ENCODE measurements around the gene ZNF335.
A peak's percentile ranks its signal among the peaks of the same experiment; 100 is the strongest.

The ZNF335 gene, protein sequence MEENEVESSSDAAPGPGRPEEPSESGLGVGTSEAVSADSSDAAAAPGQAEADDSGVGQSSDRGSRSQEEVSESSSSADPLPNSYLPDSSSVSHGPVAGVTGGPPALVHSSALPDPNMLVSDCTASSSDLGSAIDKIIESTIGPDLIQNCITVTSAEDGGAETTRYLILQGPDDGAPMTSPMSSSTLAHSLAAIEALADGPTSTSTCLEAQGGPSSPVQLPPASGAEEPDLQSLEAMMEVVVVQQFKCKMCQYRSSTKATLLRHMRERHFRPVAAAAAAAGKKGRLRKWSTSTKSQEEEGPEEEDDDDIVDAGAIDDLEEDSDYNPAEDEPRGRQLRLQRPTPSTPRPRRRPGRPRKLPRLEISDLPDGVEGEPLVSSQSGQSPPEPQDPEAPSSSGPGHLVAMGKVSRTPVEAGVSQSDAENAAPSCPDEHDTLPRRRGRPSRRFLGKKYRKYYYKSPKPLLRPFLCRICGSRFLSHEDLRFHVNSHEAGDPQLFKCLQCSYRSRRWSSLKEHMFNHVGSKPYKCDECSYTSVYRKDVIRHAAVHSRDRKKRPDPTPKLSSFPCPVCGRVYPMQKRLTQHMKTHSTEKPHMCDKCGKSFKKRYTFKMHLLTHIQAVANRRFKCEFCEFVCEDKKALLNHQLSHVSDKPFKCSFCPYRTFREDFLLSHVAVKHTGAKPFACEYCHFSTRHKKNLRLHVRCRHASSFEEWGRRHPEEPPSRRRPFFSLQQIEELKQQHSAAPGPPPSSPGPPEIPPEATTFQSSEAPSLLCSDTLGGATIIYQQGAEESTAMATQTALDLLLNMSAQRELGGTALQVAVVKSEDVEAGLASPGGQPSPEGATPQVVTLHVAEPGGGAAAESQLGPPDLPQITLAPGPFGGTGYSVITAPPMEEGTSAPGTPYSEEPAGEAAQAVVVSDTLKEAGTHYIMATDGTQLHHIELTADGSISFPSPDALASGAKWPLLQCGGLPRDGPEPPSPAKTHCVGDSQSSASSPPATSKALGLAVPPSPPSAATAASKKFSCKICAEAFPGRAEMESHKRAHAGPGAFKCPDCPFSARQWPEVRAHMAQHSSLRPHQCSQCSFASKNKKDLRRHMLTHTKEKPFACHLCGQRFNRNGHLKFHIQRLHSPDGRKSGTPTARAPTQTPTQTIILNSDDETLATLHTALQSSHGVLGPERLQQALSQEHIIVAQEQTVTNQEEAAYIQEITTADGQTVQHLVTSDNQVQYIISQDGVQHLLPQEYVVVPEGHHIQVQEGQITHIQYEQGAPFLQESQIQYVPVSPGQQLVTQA (N-terminal part only)

GRCh38 chr20:45971675-45972499 is at the start of gene ZNF335:
Gene ZNF335 (minus strand): TSS chr20:45972203. CDS start chr20:45971410, 793 bp downstream.
- peak; percentile 95 for DNase-seq

DNA sequence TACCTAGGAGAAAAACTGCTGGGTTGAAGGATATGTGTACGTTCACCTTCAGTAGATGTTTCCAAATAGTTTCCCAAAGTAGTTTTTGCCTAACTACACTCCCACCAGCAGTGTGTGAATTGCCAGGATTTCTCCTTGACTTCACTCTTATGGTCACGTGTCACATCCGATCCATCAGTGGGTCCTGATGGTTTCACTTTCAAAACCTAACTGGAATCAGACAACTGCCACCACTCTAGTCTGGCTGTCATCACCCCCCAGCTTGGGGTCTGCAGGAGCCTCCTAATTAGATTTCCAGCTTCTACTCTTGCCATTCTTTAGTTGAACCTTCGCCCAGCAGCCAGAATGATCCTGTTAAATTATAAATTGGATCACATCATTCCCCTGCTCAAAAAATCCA is 48.6 kb upstream of the ZNF335 start:
- no peak for DNase-seq

DNA sequence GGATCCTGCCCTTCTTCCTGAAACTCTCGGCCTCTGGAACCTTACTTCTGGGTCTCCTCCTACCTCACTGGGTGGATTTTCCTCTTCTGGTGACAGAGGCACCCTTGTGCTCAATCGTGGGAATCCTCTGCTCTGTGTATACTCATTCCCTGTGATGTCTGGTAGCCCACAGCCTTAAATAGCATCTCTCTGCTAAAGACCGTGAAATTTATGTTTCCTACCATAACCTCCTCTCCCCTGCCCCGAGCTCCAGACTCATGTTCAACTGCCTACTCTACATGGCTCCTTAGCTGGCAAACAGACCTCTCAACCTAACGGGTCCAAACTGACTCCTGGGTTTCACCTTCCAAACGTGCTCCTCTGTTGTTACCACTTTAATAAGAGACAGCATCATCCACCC is 46.6 kb upstream of the ZNF335 start:
- no peak for DNase-seq

- DNase-seq, result no peak
These were observed 46.1 kb upstream of the ZNF335 start for GRCh38 chr20:46018112-46018511.

DNA sequence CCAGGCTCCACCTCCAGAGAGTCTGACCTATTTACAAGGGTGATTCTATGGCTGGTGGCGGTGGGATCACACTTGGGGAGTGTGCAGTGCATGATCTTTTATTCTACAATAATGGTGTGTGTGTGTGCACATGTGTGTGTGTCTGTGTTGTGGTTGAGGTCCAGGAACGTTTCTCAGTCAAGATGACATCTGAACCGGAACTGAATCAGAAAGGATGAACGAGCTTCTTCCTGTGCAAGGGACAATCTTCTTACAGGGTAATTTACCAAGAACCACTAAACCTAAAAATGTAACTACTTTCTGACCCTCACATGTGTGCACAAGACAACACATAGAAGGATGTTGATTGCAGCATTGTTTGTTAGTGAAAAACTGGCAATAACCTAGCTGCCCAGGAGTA is 45.3 kb upstream of the ZNF335 start:
- DNase-seq, result no peak

GRCh38 chr20:46014517-46015396 is 42.8 kb upstream of the ZNF335 start:
- DNase-seq, result no peak

DNA sequence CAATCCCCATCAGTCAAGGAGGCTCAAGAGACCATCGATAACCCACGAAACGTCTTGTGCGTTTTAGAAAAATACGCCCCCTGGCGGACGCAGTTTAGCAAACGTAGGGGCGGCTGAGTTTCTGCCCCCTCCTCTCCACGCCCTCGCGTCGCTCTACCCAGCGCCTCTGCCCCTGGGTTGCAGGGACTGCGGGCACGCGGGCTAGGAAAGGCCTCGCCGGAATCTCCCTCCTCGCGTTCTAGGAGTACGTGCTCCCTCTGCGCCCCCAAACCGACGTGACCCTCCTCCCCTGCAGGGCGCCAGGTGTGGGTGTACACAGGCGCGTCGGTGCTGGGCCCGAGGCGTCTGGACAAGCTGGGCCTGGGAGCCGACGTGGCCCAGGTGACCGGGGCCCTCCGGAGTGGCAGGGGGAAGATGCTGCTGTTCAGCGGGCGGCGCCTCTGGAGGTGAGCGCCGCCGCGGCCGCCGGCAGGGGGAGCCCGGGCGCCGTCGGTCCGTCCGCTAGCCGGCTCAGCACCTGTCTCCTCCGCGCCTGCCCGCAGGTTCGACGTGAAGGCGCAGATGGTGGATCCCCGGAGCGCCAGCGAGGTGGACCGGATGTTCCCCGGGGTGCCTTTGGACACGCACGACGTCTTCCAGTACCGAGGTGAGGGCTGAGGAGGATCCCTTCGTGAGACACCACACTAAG is 42.0 kb upstream of the ZNF335 start:
- DNase-seq, result peak; percentile 75

- DNase-seq, result no peak
These were observed 41.4 kb upstream of the ZNF335 start for GRCh38 chr20:46013322-46013828.

DNA sequence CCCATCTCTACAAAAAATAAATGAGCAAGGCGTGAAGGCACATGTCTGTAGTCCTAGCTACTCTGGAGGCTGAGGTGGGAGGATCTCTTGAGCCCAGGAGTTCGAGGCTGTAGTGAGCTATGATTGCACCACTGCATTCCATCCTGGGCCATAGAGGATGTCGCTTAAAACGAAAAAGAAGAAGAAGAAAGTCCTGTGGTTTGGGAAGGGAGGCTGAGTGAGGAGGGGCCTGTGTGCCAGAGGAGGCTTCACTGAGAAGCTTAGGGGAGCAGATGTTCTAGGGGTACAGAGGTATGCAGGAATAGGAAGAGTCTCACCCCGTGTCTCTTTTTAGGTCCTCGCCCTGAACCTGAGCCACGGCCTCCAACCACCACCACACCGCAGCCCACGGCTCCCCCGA is 40.9 kb upstream of the ZNF335 start:
- DNase-seq, result no peak

- DNase-seq, result peak; percentile 51
These were observed 39.9 kb upstream of the ZNF335 start for GRCh38 chr20:46011631-46012482.

- DNase-seq, result peak; percentile 68
These were observed 38.7 kb upstream of the ZNF335 start for GRCh38 chr20:46010491-46011391.

- no peak for DNase-seq
These were observed 37.8 kb upstream of the ZNF335 start for GRCh38 chr20:46009816-46010215.

DNA sequence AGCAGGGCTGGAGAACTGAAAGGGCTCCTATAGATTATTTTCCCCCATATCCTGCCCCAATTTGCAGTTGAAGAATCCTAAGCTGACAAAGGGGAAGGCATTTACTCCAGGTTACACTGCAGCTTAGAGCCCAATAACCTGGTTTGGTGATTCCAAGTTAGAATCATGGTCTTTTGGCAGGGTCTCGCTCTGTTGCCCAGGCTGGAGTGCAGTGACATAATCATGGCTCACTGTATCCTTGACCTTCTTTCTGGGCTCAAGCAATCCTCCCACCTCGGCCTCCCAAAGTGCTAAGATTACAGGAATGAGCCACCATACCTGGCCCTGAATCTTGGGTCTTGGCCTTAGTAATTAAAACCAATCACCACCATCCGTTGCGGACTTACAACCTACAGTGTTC is 35.7 kb upstream of the ZNF335 start:
- no peak for DNase-seq

DNA sequence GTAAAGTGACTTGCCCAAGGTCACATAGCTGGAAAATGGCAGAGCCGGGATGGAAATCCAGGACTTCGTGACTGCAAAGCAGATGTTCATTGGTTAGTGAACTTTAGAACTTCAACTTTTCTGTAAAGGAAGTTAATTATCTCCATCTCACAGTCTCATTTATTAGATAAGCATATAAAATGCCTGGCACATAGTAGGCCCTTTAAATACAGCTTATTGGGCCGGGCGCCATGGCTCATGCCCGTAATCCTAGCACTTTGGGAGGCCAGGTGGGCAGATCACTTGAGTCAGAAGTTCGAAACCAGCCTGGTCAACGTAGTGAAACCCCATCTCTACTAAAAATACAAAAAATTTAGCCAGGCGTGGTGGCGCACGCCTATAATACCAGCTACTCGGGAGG is 35.0 kb upstream of the ZNF335 start:
- no peak for DNase-seq

DNA sequence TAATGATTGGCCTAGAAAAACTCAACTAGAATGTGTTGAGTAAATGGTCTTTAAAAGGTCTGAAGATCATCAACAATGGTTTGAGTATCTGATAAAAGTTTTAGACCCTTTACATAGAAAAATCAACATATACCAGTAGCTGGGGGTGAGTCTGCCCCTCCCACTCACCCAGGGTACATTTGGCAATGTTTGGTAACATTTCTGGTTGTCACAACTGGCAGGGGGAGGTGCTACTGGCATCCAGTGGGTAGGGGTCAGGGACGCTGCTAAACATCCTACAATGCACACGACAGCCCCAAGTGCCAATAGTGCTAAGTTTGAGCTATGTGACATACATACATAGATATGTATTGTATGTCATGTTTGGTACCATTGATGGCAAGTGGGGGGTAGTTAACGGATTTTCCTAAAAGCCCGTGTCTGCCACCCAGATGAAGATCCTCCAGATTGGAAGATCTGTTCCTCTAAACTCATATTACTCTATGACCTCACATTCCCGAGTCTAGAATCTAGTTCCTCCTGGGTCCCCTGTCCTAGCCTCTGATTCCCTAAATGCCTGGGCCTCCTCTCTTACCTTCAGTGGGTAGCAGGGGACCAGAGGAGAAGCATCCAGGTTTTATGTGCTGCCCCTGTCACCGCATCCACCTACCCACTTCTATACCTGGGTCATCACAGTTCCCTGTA is 34.2 kb upstream of the ZNF335 start:
- DNase-seq, result no peak

DNA sequence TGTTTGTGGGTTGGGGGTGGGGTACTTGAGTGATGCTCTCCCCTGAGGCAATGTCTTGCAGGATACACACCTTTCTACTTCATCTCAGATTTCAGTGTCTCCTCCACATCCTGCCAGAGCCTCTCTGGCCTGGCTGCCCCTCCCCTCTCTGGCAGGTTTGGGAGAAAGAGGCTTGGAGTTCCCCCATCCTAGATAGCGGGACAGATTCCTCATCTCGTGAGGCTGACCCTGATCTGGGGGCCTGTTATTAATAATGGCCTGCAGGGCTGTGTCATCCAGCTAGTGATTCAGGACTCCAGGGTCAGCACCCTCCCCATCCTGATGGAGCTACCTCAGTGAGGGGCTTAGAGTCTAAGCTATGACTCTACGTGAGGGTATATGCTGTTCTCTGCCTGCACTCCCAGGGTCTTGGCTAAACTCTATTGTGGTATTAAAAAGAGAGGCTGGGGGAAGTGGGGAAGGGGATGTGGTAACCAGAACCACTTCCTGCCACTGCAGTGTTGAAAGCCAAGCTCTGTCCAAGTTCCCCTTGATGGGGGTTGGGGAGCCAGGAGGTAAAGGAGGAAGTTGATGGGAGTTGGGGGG is 33.0 kb upstream of the ZNF335 start:
- DNase-seq, result peak; percentile 71

DNA sequence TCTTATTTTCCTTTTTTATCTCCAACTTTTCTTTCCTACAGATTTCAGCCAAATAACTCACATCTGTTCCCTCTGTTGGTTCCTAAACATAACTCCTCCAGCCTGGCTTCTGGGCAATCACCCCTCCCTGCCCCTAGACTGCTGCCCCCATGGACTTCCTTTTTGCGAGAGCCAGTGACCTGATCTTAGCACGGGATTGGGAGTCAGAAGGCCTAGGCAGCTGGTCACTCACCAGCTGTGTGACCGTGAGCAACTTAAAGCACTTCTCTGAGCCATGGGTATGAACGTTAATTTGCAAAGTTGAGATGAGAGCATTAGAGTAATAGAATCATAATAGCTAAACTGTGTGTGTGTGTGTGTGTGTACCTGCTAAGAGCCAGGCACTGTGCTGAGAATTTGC is 32.2 kb upstream of the ZNF335 start:
- peak; percentile 51 for DNase-seq

Data from CD4-positive, alpha-beta T cell treated with Interleukin-15 for 1 hour (primary cell).